NCI-H748 treated with DMSO at 0.1 percent for 48 hours (cell line): ENCODE results near the gene POLR2L.

Source experiments
- DNase-seq: peaks from one replicate; lab custom pipeline; 2025; lab: John Stamatoyannopoulos, UW

Gene POLR2L

DNA sequence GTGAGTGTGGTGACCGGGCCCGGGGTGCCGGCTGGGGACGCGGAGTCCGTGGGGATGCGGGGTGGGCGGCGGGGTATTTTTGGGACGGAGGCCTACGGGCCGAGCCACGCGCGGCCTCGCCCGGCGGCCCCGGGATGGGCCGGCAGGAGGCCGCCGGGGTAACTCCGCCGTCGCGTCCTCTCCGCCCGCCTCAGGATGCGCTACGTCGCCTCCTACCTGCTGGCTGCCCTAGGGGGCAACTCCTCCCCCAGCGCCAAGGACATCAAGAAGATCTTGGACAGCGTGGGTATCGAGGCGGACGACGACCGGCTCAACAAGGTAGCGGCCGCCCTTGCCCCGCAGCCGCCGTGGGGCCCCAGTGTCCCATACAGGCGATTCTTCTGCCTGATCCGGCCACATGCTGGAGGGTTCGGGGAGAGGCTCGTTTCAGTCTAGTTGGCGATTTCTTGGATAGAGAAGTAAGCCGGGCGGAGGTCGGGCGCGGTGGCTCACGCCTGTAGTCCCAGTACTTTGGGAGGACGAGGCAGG is 32.2 kb downstream of the POLR2L start:
- no peak for DNase-seq

DNA sequence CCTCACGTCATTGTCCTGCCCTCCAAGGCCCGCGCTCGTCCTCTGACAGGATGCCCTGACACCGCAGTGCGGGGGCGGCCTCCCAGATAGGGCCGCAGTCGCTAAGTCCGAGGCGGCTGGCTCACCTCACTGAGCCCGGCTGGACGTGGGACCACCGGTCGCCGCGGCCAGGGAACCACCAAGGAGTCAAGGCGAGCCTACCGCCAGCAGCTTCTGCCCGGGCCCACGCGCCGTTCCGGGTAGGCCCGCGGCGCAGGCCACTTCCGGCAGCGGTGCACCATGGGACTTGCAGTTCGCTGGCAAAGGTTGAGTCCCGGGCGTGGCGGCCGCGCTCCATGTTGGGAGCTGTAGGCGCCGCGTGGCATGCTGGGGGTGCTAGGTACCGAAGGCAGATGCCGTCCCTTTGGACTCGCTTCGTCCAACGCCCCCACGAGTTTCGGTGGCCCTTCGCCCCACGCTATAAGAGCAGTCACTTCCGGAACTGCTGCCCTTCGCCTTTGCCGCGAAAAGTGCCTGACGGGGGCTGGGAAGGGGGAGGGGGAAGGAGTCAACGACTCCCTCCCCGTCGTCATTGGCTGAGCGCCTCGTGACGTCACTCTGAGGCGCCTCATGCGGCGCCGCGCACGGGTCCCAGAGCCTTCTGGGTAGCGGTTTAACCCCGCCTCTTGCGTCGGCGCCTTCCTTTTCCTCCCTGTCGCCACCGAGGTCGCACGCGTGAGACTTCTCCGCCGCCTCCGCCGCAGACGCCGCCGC is 32.9 kb downstream of the POLR2L start, which contains the start of gene RPLP2:
Gene RPLP2 (plus strand): TSS at position 681 of the 753 bp plus-strand sequence. CDS start 268 bp downstream, outside the sequence.
- DNase-seq: peak; percentile 88

DNA sequence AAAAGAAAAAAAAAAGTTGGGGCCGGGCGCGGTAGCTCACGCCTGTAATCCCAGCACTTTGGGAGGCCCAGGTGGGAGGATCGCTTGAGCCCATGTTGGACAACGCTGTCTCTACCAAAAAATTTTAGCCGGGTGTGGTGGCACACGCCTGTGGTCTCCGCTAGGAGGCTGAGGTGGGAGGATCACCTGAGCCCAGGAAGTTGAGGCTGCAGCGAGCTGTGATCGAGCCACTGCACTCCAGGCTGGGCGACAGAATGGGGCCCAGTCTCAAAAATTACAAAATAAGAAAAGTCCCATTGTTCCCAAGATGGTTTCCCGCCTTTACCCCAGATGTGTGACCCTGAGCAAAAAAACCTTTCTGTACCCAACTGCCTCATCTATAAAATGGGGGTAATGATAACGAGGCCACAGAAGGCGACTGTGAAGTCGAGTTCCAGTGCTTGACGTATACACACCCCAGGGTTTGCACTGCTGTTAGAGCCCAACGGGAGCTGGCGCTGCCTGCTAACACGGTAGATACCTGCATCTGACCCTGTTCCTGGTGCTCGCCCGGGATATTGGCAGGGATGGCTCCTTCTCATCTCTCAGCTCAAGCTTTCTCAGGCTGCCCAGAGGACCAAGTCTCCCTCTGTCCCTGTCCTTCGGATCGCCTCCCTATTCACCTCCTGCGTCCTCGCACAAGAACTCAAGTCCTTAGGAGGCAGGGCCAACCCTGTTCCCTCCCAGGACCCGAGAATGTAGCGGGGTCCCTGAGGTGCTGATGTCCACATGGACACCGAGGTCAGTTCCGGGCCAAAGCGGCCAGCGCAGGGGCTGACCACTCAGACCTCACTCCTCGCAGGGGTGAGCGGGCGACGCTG is 33.7 kb downstream of the POLR2L start:
- DNase-seq: no peak

DNA sequence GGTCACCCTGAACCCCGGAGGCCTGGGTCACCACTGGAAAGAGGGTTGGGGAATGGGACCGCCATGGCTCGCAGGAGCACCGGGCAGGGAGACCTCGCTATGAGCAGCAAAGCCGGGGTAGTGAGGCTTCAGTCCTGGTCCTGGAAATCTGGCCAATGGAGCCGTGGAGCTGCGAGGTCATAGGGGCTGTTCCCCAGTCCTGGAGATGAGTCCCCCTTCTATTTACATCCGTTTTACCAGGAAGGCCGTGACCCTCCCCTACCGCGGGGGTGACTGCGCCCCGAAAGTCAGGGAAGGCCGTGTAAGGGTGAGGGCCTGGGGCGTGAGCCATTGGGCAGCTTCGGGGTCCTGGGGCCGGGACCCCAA is 37.7 kb downstream of the POLR2L start:
- DNase-seq: no peak

DNA sequence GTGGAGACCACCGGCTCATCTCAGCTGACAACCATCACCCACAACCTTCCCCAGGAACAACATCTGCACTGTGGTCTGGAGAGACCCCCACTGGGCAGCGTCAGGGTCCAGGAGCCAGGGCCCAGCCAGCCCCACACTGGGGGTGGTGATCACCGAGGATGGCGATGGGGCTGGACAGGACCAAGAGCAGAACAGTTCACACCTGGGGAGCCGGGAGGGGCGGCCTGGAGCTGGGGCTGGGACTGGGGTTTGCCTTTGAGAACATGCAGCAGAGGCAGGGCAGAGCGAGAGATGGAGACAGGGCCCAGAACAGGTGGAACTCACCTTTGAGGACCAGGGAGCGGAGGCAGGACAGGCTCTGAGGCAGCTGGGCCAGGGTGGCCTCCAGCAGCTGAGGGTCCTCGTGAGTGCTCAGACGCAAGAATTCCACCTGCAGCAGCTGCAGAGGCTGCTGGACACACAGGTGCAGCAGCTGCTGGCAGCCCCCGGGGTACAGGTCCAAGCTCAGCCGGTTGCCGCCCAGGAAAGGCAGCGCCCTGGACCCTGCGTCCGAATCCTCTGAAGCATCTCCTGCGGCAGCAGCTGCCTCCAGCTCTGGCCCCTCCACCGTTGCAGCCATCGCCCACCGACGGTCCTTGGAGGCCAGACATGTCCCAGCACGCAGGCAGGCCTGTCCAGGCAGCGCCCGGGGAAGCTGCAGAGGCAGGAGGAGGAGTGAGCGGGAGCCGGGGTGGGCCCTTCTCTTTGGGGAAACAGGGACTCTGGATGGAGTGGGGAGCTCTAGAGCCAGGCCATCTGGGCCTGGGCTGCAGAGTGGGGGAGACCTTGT is 38.3 kb downstream of the POLR2L start:
- peak; percentile 29 for DNase-seq

DNA sequence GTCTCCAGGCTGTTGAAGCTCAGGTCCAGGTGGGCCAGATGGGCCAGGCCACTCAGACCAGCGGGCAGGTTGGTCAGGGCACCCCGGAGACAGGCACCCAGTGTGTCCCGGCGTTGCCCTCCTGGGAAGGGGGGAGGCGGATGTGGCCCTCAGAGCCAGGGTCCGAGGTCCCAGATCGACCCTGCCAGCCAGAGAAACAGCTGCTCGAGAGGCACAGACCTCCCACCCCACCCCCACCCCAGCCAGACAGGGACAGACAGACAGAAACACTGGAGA is 38.9 kb downstream of the POLR2L start:
- no peak for DNase-seq

DNA sequence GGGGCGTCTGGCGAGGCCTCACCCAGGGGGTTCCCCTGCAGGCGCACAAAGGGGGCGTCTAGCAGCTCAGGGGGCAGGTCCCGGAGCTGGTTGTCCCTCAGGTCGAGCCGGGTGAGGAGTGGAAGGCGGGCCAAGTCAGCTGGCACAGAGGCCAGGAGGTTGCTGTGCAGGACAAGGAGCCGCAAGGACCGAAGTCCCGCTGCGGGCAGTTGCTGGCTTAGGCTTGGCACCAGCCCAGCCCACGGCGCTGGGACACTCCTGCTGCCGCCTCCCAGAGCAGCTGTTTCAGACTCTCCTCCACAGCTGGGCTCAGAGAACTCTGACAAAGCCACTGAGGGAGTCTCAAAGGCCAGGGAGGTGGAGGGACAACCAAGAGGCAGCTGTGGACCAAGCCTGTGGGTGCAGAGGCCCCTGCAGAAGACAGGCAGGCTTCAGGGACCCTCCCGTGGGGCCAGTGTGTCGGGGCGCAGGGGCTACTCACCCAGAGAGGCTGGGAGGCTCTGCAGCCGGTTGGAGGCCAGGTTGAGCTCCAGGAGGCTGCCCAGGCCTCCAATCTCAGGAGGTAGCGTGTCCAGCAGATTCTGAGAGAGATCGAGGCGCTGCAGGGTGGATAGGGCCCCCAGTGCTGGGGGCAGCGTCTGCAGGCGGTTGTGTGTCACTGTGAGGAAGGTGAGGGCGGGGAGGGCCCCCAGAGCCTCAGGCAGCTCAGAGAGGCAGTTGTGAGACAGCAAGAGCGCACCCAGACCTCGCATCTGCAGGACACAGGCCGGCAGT is 39.4 kb downstream of the POLR2L start:
- DNase-seq: no peak

DNA sequence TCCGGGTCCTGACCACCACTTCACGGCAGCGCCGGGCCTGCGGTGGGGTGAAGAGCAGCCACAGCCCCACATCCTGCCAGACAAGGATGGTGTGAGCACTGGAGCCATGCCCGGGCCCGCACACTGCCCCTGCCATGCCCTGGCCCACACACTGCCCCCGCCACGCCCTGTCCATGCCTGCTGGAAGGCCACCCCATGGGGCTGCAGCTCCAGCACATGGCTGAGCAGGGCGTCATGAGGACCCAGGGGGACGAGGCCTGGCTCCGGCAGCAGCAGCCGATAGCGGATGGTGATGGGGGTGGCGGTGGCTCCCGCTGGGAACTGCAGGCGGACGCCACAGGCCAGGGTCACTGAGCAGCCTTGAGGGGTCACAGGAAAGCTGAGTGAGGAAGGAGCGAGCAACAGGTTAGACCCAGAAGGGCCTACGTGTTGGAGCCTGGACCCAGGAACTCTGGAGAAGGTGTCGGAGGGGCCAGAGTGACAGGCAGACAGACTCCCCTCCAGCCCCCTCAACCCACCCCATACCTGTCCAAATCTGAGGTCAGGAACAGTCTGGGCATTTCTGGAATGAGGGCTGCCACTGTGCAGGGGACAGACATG is 40.2 kb downstream of the POLR2L start:
- DNase-seq: no peak

DNA sequence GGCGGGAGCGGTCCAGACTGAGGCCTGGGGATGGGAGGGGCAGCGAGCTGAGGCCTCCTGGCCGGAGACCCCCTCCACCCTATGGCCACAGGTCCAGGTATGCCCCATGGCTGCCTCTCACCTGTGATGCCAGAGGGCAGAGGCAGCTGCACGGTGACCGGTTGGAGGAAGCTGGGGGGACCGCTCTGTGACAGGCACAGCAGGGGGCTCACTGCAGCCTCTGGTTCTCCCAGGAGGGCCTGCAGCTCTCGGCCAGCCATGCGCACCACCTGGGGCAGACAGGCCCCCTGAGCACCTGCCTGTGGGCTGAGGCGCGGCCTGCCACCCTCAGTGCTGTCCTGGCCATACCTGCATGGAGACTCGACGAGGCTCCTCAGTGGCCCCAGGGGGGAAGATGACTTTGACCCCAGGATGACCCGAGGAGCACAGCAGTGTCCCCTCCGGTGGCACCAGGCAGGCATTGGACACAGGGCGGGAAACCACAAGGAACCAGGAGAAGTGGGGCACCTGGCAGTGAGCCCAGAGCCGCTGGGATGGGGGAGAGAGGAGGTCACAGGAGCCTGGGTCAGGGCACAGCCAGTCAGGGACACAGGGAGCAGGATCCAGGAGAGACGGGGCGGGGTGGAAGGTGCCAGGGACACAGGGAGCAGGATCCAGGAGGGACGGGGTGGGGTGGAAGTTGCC is 41.1 kb downstream of the POLR2L start:
- DNase-seq: no peak

DNA sequence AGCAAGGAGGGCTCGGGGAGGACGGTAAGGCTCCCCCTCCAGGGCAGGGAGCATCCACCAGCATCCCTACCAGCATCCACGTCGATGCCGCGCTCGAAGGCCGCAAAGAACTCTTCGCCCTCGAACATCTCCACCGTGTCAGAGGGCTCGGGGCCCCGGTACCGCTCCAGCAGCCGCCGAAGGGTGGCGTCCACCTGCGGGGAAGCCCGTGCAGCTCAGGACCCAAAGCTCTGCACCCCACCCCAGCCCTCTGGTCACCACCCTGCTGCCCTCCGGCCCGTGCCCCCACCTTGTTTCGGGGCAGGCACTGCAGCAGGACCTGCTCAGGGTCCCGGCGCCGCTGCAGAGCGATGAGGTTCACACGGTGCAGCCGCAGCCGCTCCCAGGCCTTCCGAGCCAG is 41.9 kb downstream of the POLR2L start:
- DNase-seq: no peak

DNA sequence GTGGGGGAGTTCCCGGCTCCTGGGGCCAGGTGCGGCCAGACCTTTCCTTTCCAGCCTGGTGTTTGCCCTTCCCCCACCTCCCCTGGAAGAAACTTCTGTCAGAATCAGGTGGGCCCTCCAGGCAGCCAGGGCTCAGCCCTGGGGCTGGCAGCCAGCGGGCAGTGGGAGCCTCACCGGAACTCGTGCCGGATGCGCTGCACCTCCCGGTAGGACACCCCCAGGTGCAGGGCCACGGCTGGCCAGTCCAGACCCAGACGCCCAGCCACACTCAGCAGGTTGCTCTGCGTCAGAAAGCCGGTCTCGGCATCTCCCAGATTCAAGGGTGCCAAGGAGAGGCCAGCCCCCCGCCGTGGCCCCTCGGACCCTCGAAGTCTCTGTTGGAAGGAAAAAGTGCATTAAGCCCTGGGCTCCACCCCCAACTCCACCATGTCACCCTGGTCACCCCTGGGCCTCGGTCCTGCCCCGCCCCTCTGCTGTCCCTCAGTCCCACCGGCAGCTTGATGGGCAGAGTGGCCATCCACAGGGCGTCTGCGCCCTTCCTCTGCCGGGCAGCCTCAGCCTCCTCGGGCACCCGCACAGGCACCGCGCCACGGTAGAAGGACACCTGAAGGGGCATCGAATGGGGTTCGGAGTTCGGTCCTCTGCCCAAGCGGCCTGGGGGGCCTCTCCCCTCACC is 42.5 kb downstream of the POLR2L start:
- DNase-seq: no peak

DNA sequence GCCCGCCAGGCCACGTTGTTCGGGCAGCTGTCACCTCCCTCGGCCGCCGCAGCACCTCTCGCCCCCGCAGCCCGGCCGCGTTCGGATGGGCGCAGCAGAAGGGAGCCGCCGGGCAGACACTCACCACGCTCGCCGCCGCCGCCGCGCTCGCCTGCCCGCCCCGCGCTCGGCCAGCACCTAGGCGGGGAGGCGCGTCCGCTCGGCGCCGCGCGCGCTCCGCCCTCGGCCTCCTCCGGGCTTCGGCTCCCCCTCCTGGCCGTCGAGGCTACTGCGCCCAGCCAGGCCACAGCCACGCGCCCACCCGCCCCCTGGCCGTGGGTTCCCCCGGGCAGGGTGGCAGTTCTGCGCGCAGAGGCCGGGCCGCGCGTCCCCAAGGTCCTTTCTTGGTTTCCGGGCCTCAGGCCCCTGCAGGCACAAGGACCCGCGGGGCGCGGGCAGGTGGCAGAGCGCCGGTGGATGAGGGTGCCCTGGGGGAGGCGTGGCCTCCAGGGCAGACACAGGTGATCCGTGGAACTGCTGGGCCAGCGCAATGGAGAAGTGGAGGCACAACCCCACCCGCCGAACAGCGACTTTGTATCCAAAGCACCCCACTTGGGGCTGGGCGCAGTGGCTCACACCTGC is 44.1 kb downstream of the POLR2L start, which contains the start of gene SLC25A22:
Gene SLC25A22 (minus strand): TSS at position 189 of the 621 bp plus-strand sequence. CDS start 3,275 bp downstream, outside the sequence.
- peak; percentile 56 for DNase-seq

DNA sequence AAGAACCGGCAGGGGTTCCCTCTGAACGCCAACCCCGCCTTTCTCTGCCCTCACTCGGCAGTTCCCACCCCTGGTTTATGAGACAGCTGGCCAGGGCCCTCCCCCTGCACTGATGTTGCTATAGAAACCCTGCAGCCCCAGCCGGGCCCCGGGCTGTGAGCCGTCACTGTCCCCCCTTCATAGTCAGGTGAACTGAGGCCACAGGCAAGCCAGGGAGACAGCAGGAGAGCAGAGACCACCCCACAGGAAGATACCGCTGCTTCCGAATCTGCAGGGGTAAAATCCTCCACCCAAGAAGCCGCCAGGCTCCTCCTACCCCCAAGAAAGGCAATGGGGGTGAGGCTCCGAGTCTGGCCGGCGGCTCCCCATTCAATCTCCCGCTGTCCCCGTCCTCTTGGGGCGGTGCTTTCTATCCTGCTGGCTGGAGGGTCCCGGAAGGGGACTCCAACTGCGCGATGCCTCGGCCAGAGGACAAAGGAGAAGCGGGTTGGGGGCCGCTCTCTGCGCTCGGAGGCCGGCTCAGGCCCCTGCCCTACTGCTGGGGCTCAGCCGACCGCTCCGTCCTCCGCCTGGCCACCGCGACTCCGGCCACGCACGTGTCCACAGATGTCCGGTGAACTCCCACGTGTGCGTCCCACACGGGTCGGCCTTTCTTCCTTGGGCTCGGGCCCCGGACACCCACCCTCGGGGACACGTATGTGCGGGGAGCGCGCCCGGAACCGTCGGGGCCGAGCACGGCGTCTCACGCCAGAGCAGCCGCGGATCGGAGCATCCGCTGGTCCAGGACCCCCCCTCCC is 44.8 kb downstream of the POLR2L start:
- peak; percentile 74 for DNase-seq

DNA sequence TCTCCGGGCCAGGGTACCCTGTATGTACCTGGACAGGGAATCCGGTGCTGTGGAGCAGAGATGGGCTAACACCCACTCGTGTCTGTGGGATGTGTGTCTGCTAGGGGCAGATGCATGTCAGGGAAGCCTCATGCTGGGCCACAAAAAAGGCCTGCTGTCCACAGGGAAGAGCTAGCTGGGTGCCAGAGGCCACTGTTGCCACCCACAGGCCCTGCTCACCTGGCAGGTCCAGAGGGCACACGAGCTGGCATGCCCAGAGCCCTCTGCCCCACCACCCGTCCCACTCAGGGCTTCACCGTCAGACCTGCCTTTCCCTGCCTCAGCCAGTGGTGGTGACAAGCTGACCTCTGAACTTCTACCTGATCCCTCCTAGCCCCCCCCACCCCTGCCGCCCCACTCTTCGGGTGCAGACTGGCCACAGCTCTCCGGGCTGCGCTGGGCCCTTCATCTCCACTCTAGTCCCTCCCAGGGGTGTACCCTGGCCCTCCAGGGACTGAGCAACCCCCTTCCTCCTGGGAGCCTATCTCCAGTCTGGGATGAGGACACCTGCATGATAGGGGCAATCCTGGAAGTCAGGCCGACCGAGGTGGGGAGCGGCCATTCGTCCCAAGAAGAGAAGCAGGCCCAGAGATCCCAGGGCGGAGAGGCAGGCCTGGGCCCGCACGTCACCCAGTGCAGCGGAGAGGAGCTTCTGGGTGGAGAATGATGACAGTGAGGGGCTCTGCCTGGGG is 45.6 kb downstream of the POLR2L start:
- no peak for DNase-seq

DNA sequence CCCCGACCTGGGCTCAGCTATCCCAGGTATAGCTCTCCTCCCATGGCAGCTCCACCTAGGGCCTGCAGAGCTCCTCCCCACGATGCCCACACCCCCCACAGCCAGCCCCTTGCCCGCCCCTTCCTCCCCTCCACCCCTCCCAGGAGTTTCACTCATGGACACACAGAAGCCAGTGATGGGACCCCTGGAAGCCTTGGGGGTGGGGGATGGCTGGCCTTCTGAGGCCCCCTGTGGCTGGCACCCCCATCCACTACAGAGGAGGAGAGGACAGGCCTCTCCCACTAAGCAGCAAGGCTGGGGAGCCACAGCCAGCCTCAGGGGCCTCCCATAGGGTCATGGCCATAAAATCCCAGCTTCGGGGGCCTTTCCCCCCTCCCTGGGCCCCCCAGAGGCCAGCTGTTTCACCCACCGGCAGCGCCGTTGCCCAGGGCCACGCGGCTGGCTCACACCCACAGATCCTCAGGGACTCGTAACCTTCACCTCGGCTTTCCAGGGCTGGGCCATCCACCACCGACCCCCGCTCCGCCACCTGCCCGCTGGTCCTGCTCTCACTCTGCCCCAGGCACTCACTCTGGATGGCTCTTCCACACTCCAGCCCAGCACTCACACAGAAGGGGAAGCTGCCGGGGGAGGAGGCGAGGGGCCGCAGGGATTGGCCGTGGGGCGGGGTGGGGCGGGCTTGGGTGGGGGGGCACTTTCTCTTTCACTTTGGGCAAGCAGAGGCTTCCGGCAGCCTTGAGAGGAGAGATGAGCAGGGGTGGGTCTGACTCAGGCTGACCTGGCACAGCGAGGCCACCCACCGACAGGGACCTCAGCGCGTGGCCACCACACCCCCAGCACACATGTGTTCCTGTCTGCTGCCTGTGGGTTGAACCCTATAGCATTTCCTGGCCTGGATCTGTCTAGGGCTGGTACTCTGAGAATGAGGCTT is 46.4 kb downstream of the POLR2L start:
- DNase-seq: no peak

DNA sequence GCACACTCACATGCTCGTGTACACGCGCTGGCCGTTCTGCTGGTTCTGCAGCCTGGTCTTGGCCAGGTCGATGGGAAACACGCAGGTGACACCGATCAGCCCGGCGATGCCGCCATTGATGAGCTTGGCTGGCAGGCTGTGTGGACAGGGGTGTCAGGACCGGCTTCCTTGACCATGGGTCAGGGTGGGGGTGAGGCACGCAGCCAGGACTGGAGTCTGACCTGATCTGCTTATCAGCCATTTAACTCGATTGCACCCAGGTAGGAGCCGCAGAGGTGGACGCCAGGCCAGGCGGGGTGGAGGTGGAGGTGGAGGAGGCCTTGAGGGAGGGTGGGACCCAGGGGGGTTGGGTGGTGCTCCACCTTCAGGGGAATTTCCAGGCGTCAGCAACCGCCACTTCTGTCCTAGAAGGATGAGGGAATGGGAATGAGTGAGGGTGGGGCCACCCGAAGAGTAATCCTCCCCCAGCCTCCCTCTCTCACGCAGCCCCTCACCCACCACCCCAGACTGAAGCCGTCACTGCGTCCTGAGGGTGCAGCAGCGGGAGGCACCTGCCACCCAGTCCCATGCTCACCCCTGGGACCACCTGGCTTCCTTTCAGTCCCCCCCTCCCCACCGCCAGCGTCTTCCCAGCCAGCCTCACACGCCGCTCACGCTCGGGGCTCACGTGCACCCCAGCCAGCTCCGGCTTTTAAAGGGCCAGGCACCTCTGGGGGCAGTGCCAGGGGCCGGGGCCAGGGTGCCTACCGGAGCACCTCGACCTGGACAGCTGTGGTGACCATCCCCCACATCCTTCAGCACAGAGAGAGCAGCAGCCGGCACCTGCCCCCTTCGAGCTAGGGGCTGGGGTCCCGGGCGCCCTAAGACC is 47.3 kb downstream of the POLR2L start:
- DNase-seq: no peak
